DND-41 (cell line): ENCODE measurements around the gene THEM4.

Source experiments
- ATAC-seq: fragments of 200-7000 bp; cut with Tn5 transposase; 3 replicates; pipeline ENCODE4 v1.9.1; 2021; ENCODE audit warnings: low read depth; ENCODE audit not compliant: insufficient read depth
- DNase-seq: peaks from one replicate; pipeline ENCODE4 v3.0.0-alpha.2; 2020
- H2AFZ ChIP-seq: 2 replicates; pipeline ENCODE4 v1.6.0; 2012; ENCODE audit warnings: low read depth, low read length
- H3K27ac ChIP-seq: 2 replicates; pipeline ENCODE4 v1.5.1; 2012; ENCODE audit warnings: low read length, inconsistent platforms
- H3K27me3 ChIP-seq: fragments of 200-600 bp; sonication (generic); 2 replicates; pipeline ENCODE4 v1.6.0; 2012; ENCODE audit warnings: low read length, mild to moderate bottlenecking, inconsistent platforms; ENCODE audit not compliant: insufficient read depth, poor library complexity
- H3K36me3 ChIP-seq: 2 replicates; pipeline ENCODE4 v1.5.1; 2012; ENCODE audit warnings: low read length, inconsistent platforms; ENCODE audit not compliant: insufficient read depth
- H3K4me1 ChIP-seq: 2 replicates; pipeline ENCODE4 v1.5.1; 2012; ENCODE audit warnings: mild to moderate bottlenecking, low read length; ENCODE audit not compliant: insufficient read depth
- H3K4me2 ChIP-seq: 2 replicates; pipeline ENCODE4 v1.6.0; 2012; ENCODE audit warnings: mild to moderate bottlenecking, moderate library complexity, low read length, inconsistent platforms; ENCODE audit not compliant: insufficient read depth
- H3K4me3 ChIP-seq, 2 experiments: fragments of 200-600 bp in 1 of 2; shearing (Covaris generic) in 1 of 2; 2 replicates each; pipeline ENCODE4 v1.5.1; 2012 to 2016; ENCODE audit warnings: inconsistent platforms in 2 of 2, low read length in 2 of 2, mild to moderate bottlenecking in 2 of 2, low read depth in 1 of 2, moderate library complexity in 1 of 2
- H3K79me2 ChIP-seq: 2 replicates; pipeline ENCODE4 v1.6.0; 2012; ENCODE audit warnings: low read length, inconsistent platforms; ENCODE audit not compliant: insufficient read depth
- H3K9ac ChIP-seq: 2 replicates; pipeline ENCODE4 v1.6.0; 2012; ENCODE audit warnings: low read depth, mild to moderate bottlenecking, inconsistent platforms, low read length, moderate library complexity
- H3K9me3 ChIP-seq: 2 replicates; pipeline ENCODE4 v1.5.1; 2012; ENCODE audit warnings: low read length, moderate library complexity, mild to moderate bottlenecking, inconsistent platforms; ENCODE audit not compliant: insufficient read depth, severe bottlenecking
- H4K20me1 ChIP-seq: 2 replicates; pipeline ENCODE4 v1.6.0; 2012; ENCODE audit warnings: low read length; ENCODE audit not compliant: insufficient read depth
- CTCF ChIP-seq: IDR thresholded peaks from 2 replicates; pipeline ENCODE4 v1.5.1; 2012; ENCODE audit warnings: borderline replicate concordance, low read length, moderate library complexity, mild to moderate bottlenecking; ENCODE audit not compliant: poor library complexity, severe bottlenecking; ENCODE audit errors: extremely low read depth
- EZH2 ChIP-seq: IDR thresholded peaks from 3 replicates; pipeline ENCODE4 v1.6.1; 2012; ENCODE audit warnings: borderline replicate concordance, low read depth, mild to moderate bottlenecking, moderate library complexity, low read length, inconsistent platforms; ENCODE audit not compliant: severe bottlenecking

The THEM4 gene

GRCh38 chr1:151849871-151850270 lies 59.4 kb downstream of the THEM4 start:
- no peak overlapping the region for H3K4me2 ChIP-seq
- no peak overlapping the region for H3K9ac ChIP-seq
- H3K9me3 ChIP-seq: no peaks in the 10 kb centered on the region
- no peak overlapping the region for H3K4me3 ChIP-seq
- H3K36me3 ChIP-seq: no peaks in the 10 kb centered on the region
- H4K20me1 ChIP-seq: no peaks in the 10 kb centered on the region
- H3K27me3 ChIP-seq: no peaks in the 10 kb centered on the region
- TF ChIP-seq CTCF (no peak), EZH2 (no peak)
- no peak overlapping the region for H3K27ac ChIP-seq
- H3K4me1 ChIP-seq: no peaks in the 10 kb centered on the region
- H3K79me2 ChIP-seq: no peaks in the 10 kb centered on the region
- ATAC-seq (no peak), DNase-seq (no peak)
- no peak overlapping the region for H2AFZ ChIP-seq

DNA sequence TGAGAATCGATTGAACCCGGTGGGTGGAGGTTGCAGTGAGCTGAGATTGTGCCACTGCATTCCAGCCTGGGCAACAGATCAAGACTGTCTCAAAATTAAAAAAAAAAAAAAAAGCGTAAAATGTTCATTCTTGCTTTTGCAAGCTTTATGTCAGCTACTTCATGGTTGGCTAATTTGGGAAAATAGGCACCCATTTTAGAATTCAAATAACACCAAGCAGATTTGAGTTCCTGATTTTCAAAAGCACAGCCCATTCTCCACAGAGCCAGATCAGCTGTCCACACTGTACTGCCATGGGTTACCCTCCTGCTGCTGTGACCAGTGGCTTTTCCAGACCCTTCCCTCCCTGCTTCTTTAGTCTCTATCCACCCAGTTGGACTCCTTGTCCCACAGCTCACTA lies 60.2 kb downstream of the THEM4 start:
- H3K9ac ChIP-seq: no peak overlapping the region
- H3K27ac ChIP-seq: no peak overlapping the region
- DNase-seq (no peak), ATAC-seq (no peak)
- H3K9me3 ChIP-seq: no peaks in the 10 kb centered on the region
- H3K36me3 ChIP-seq: no peaks in the 10 kb centered on the region
- TF ChIP-seq CTCF (no peak), EZH2 (no peak)
- no peaks in the 10 kb centered on the region for H3K27me3 ChIP-seq
- H3K4me3 ChIP-seq: no peak overlapping the region
- H3K4me2 ChIP-seq: no peak overlapping the region
- no peaks in the 10 kb centered on the region for H3K4me1 ChIP-seq
- no peak overlapping the region for H2AFZ ChIP-seq
- no peaks in the 10 kb centered on the region for H4K20me1 ChIP-seq
- H3K79me2 ChIP-seq: no peaks in the 10 kb centered on the region

GRCh38 chr1:151847867-151848596 lies 61.3 kb downstream of the THEM4 start:
- TF ChIP-seq CTCF (no peak), EZH2 (no peak)
- H3K4me1 ChIP-seq: no peaks in the 10 kb centered on the region
- H3K27ac ChIP-seq: no peak overlapping the region
- ATAC-seq (no peak), DNase-seq (no peak)
- no peak overlapping the region for H3K9ac ChIP-seq
- H2AFZ ChIP-seq: no peak overlapping the region
- H3K79me2 ChIP-seq: no peaks in the 10 kb centered on the region
- no peaks in the 10 kb centered on the region for H3K27me3 ChIP-seq
- no peaks in the 10 kb centered on the region for H4K20me1 ChIP-seq
- H3K4me3 ChIP-seq: no peak overlapping the region
- H3K36me3 ChIP-seq: no peaks in the 10 kb centered on the region
- no peak overlapping the region for H3K4me2 ChIP-seq
- H3K9me3 ChIP-seq: no peaks in the 10 kb centered on the region
